ENCODE results near the gene USP9X.
"Not testable (repeated sequence)": the region's sequence is repeated elsewhere in the genome, so short reads cannot be mapped to it uniquely, and the experiment has no call there.

The USP9X gene

GRCh38 chrX:41084893-41085511 lies at the start of gene USP9X:
Gene USP9X, plus strand, starts transcription at chrX:41085445. Its CDS starts 38,184 bp downstream, at chrX:41123629.
- DNase-seq: peak; percentile 65

DNA sequence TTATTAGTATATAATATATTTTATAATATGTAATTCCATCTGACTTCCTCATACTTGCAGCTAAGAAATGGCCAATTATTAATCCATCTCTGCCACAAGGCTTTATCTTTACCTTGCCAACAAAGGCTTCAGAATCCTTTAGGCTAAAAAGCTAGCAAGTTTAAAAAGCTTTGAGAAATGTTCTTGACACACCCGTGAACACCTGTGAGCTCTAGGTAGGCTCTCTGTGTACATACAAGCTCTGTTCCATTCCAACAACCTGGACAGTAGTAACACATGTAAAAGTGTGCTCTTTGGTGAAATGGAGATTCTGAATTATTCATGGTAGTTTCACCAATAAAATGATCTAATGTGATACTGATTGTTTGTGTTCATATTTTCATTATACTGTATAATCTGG lies 49.7 kb upstream of the USP9X start:
- DNase-seq: no peak

DNA sequence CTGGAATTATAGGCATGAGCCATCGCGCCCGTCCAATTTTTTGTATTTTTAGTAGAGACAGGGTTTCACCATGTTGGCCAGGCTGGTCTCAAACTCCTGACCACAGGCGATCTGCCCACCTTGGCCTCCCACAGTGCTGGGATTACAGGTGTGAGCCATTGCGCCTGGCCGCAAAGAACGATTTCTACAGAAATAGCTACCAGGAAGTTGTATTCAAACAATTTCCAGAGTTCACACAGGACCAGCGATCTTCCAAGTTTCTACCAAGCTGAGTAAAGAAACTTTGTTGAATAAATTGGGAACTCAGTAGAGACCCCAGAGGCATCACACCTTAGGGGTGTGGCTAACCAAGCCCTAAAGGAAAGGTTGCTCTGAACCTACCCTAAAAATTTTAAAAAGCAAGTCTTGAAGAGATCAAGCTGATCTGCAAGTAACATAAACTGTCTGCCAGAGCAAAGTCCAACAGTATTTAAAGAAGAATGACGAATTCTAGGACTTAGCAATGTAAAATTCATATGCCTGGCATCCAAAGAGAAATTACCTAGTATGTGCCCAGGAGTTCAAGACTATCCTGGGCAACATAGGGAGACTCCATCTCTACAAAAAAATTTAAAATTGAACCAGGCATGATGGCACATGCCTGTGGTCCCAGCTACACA lies 48.4 kb upstream of the USP9X start:
- DNase-seq: no peak

- no peak for DNase-seq
Measured at GRCh38 chrX:41043196-41043595, 42.0 kb upstream of the USP9X start.

- DNase-seq: no peak
Measured at GRCh38 chrX:41043674-41044345, 41.4 kb upstream of the USP9X start.

DNA sequence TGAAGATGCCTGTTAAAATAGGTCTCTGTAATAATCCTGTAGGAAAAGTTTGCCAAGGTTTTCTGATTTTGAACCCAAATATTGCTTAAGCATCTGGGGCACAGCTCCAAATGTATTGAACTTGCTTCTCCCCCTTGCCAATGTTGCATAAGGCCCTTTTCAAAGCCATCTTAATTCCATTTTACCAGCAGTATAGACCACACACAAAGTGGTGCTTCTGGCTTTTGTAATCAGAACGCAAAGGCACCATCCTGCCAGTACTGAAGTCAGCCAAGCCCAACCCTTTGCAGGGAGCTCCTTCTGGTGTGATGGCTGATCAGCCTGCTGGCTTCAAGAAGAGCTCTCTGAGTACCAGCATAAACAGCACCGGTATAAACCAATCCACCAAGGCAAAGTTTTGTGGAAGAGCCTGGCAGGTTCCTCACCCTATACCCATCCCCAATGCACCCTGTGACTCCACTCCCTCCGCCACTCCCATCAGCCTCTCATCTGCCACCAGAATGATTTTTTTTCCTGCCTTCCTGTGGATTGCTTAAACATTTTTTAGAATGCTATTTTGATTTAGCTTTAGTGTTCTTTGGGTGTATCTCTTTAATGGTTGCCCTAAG lies 39.2 kb upstream of the USP9X start:
- DNase-seq: no peak

DNA sequence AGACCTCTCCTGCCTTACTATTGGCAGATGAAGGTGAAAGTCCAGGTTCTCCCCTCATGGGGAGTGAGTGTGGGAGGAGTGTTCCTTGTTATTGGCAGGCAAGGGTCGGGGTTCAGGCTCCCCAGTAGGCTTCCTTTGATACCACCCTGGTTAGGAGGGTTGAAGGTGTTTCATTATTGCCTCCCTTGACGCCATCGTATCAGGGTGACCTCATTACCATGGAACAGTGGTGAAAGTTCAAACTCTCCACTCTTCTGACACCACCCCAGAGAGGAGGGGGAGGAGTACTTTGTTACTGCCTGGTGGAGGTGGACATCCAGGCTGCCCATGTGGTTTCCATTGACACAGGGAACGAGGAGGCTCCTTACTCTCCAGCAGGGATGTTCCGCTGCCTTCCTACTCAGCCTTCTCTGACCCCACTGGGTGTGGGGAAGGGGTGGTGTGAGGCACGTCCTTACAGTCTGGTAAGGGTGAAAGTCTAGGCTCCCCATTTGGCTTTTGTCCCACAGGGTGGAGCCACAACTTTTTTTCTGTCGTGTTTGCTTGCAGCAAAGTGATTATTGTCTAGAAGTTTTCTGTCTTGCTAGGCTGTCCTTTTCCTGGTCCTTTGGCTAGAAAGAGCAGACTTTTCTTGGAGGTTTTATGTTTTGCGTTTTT lies 37.2 kb upstream of the USP9X start:
- DNase-seq: no peak

DNA sequence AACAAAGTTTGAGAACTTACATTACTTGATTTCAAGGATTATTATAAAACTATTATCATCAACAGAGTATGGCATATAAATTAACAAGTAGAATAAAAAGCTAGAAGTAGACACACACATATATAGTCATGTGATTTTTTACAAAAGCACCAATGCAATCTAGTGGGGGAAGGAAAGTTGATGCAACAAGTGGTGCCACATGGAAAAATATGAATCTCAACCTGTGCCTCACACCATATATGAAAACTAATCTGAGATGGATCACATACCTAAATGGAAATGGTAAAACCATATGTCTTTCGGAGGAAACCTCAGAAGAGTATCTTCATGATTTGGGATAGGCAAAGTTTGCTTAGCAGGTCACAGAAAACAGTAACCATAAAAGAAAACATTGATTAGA lies 34.9 kb upstream of the USP9X start:
- DNase-seq: no peak

GRCh38 chrX:41051288-41051687 lies 34.0 kb upstream of the USP9X start:
- DNase-seq: no peak

DNA sequence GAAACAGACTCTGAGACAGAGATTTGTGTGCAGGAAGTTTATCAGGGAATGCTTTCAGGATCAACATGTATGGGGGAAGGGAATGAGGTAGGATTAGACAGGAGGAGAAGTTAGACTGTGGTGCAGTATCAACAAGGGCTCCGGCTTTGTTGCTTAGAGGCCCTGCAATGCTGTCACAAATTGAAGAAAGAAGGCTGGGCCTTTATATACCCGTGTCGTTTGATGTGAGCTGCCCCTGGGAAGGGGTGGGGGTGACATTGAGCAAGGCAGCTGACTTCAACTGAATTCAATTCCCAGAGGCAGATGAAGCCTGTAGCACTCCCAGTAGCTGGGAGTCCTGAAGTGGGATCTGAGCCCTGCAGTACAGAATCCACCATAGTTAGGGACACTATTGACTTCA lies 29.5 kb upstream of the USP9X start:
- no peak for DNase-seq

- not testable (repeated sequence) for DNase-seq
Measured at GRCh38 chrX:41063276-41063675, 22.0 kb upstream of the USP9X start.

DNA sequence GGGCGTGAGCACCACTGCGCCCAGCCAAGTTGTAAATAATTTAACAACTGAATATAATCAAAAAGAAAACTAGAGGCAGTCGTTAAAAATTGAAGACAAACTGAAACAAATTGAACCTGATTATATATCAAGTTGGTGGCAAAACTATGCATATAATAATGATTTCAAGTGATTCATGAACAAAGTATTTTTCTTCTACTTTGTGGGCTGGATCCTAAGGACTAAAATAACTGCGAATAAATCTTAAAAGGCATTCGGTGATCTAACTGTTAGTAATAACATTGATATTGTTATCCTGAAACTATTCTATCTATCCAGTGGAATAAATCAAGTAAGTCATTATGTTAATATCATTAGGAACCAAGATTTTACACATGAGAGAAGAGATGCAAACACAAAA lies 21.2 kb upstream of the USP9X start:
- DNase-seq: no peak

DNA sequence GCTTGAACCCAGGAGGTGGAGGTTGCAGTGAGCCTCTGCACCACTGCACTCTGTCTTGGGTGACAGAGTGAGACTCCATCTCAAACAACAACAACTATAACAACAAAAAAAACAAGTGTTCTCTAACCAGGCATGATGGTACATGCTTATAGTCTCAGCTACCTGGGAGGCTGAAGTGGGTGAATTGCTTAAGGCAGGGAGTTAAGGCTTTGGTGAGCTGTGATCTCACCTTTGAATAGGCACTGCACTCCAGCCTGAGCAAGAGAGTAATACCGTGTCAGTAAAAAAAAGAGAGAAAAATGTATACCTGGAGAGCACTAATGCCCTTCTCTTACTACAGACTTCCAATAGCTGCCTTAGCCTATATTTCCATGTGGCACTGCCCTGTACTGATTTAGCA lies 18.9 kb upstream of the USP9X start:
- no peak for DNase-seq

DNA sequence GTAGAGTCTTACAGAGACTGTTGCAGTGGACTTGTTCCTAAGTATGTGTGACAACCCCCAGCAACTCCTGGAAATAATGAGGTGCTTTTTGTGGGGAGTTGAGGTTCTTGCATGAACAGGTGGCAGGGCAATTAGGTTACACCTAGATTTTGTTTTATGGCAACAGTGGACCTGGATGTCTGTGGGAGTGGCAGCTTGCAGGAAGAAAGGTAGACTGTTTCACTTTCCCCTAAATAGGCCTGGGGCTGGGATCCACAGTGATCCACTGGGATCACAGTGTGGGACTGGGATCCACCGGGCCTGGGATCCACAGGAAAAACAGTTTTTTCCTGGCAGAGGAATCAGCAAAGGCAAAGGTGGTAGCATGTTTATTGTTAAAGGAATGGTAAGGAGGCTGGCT lies 18.3 kb upstream of the USP9X start:
- DNase-seq: no peak

GRCh38 chrX:41067721-41068120 lies 17.5 kb upstream of the USP9X start:
- no peak for DNase-seq

DNA sequence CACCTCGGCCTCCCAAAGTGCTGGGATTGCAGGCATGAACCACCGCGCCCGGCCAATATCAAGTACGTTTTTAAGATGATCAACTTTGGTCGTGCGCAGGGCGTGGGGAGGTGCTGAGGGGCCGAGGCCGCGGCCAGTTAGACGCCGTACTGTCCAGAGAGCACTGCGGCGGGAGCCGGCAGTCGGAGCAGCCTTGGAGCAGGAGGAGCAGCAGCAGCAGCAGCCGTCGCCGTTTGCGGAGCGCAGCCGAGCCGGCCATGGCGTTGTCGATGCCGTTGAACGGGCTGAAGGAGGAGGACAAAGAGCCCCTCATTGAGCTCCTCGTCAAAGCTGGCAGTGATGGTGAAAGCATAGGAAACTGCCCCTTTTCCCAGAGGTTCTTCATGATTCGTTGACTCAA lies 8.5 kb upstream of the USP9X start:
- DNase-seq: no peak

GRCh38 chrX:41081821-41082220 lies 3.4 kb upstream of the USP9X start:
- no peak for DNase-seq

DNA sequence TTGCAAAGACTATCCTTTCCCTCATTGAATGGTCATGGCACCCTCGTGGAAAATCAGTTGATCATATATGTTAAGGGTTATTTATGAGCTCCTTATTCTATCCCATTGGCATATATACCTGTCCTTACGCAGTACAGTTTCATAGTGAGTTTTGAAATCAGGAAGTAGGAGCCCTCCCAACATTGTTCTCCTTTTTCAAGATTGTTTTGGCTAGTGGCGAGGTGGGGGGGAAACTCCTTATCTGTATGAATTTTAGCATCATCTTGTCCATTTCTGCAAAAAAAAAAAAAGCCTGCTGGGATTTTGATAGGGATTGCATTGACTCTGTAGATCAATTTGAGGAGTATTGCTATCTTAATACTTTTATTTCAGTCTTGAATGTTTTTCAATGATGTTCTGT lies 2.5 kb upstream of the USP9X start:
- DNase-seq: no peak

- peak; percentile 92 for DNase-seq
Measured at GRCh38 chrX:41084044-41084892, 977 bp upstream of the USP9X start.

- DNase-seq: no peak
Measured at GRCh38 chrX:41085512-41085877, 250 bp downstream of the USP9X start.

DNA sequence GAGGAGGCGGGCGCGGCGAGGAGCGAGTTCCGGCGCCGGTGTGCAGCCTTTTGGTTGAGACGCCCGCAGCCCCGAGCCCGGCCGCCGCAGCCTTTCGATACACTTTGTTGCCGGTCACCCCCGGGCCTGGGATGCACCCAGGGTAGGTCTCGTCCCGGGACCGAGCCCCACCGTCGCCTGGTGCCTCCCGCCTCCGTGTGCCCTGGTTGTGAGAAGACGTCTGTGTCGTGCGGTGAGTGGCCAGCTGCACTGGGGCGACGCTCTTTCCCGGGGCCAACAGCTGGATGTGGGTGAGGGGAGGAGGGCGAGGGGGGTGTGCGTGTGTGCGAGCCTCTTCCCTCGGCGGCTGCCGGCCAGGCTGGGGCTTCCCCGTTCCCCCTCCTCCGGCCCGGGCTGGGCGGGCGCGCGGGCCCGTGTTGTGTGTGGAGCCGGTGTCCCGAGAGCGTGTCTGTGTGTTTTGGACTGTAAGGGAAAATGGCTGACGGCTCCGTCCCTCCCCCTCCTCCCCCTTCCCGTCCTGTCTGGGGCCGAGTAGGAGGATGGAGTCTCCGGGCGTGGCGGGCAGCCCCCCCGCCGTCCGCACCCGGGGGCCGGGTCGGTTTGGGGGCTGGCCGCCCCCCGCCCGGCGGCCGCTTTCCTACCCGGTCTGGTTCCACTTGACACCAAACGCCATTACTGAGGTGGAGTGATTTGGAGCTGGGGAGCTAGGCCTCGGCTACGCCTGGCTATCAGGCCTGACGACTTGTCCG lies 807 bp downstream of the USP9X start:
- DNase-seq: no peak

DNA sequence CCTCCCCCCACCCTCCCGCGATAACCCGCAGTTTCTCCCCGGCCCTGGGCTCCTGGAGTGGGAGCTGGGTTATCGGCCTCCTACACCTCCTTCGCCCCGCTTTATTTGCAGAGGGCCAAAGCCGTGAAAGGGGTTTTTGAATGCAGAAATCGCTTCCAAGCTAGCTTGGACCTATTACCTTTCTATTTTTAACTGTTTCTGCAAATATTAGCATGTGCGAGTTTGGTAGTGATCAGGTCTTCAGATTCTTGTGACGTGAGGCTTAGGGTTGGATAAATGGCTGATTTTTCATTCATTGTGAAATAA lies 1.3 kb downstream of the USP9X start:
- DNase-seq: no peak
